K562 (cell line): ENCODE data around the gene FOCAD. TPM values are rescaled to one million over a fixed set of nuclear protein-coding genes. Genes with fewer than 3 reads are reported as not detected.

ENCODE experiments used
- ATAC-seq: fragments of 200-7000 bp; cut with Tn5 transposase; 3 replicates; pipeline ENCODE4 v1.9.1; 2020; ENCODE audit warnings: moderate library complexity
- BruUV-seq: library from RNA; stranded (reverse); fragments of 400-500 nt; replicated peaks from 2 replicates; lab custom pipeline; 2021; lab: Mats Ljungman, UMichigan
- CTCF ChIA-PET: fragments of 300-600 bp; formaldehyde crosslinking; extraction: SDS; loops from one replicate; lab custom pipeline; 2021; ENCODE audit warnings: low intra/inter-chr PET ratio; lab: Yijun Ruan, JAX
- POLR2A ChIA-PET: fragments of 300-600, 350-650 bp; sonication (Branson Sonifier 250); formaldehyde crosslinking; extraction: SDS; loops from one replicate; lab custom pipeline; 2021; ENCODE audit warnings: antibody characterized with exemption, inconsistent platforms; lab: Yijun Ruan, JAX
- DNase-seq, 4 experiments: peaks; one replicate each; pipeline versions ENCODE4 v3.0.0 to v3.0.0-alpha.2; 2011 to 2018; ENCODE audit warnings: low spot score in 3 of 4, mixed read lengths in 3 of 4; ENCODE audit errors: extremely low read depth in 1 of 4
- FAIRE-seq: peaks from 2 replicates; lab custom pipeline; 2011; peaks lifted over from hg19 to GRCh38; lab: Jason Lieb, UNC
- H2AFZ ChIP-seq: 2 replicates; pipeline ENCODE4 v1.6.0; 2011; ENCODE audit warnings: low read depth, low read length, control low read depth, inconsistent platforms
- H3K27ac ChIP-seq: fragments of 200-600 bp; 3 replicates; pipeline ENCODE4 v1.8.0; 2011; ENCODE audit warnings: low read depth, mild to moderate bottlenecking, control low read depth, inconsistent platforms, low read length, moderate library complexity, mixed read lengths; ENCODE audit errors: extremely low read depth
- H3K27me3 ChIP-seq, 2 experiments: fragments of 300-600 bp in 1 of 2; 2 replicates in 1 of 2; 3 replicates in 1 of 2; pipeline versions ENCODE4 v1.6.0 to v1.8.0; 2011; ENCODE audit warnings: inconsistent platforms in 2 of 2, low read length in 2 of 2, mild to moderate bottlenecking in 1 of 2, mixed read lengths in 1 of 2, moderate library complexity in 1 of 2; ENCODE audit not compliant: control insufficient read depth in 2 of 2, insufficient read depth in 2 of 2
- H3K36me3 ChIP-seq: fragments of 300-600 bp; 3 replicates; pipeline ENCODE4 v1.8.0; 2011; ENCODE audit warnings: mild to moderate bottlenecking, low read length, inconsistent platforms; ENCODE audit not compliant: control insufficient read depth, insufficient read depth
- H3K4me1 ChIP-seq, 2 experiments: fragments of 200-600 bp in 1 of 2; replicated peaks in 1 of 2; 2 replicates in 1 of 2; 3 replicates in 1 of 2; pipeline versions ENCODE4 v1.5.1 to v1.8.0; 2011; ENCODE audit warnings: inconsistent platforms in 2 of 2, low read length in 2 of 2, mild to moderate bottlenecking in 1 of 2, mixed read lengths in 1 of 2, moderate library complexity in 1 of 2; ENCODE audit not compliant: control insufficient read depth in 2 of 2, insufficient read depth in 2 of 2
- H3K4me2 ChIP-seq: 2 replicates; pipeline ENCODE4 v1.6.1; 2011; ENCODE audit warnings: low read length, control low read depth, inconsistent platforms, mixed read lengths; ENCODE audit not compliant: insufficient read depth
- H3K4me3 ChIP-seq: fragments of 200-600 bp; sonication (generic), shearing (Covaris generic); 2 replicates; pipeline ENCODE4 v1.5.1; 2016; ENCODE audit warnings: control low read depth, inconsistent platforms
- H3K79me2 ChIP-seq: fragments of 200-600 bp; 3 replicates; pipeline ENCODE4 v1.8.0; 2011; ENCODE audit warnings: low read length, inconsistent platforms; ENCODE audit not compliant: control insufficient read depth, insufficient read depth
- H3K9ac ChIP-seq, 2 experiments: 2 replicates each; pipeline versions ENCODE4 v1.6.0 to v1.6.1; 2011; ENCODE audit warnings: low read depth in 2 of 2, low read length in 2 of 2, control low read depth in 1 of 2, inconsistent platforms in 1 of 2, mild to moderate bottlenecking in 1 of 2, mixed read lengths in 1 of 2; ENCODE audit not compliant: insufficient read depth in 1 of 2
- H3K9me1 ChIP-seq: one replicate; pipeline ENCODE4 v1.6.0; 2011; ENCODE audit warnings: inconsistent platforms, mild to moderate bottlenecking, low read length, moderate library complexity; ENCODE audit not compliant: control insufficient read depth, insufficient read depth
- H3K9me3 ChIP-seq: replicated peaks from 2 replicates; pipeline ENCODE4 v1.5.1; 2011; ENCODE audit warnings: low read depth, low read length, inconsistent platforms; ENCODE audit not compliant: control insufficient read depth, insufficient read depth
- H4K20me1 ChIP-seq: replicated peaks from 2 replicates; pipeline ENCODE4 v1.6.1; 2011; ENCODE audit warnings: low read length, inconsistent platforms, mixed read lengths; ENCODE audit not compliant: control insufficient read depth, insufficient read depth
- POU5F1 ChIP-seq: fragments of 150-350 bp; IDR thresholded peaks from 2 replicates; pipeline ENCODE4 v1.6.1; 2014; ENCODE audit warnings: borderline replicate concordance, low read length, low read depth, mild to moderate bottlenecking; ENCODE audit not compliant: partially characterized antibody
- RUNX1 ChIP-seq: sonication (generic); IDR thresholded peaks from 2 replicates; pipeline ENCODE4 v1.6.1; 2016; ENCODE audit warnings: antibody characterized with exemption, low read depth
- SIN3A ChIP-seq, 2 experiments: fragments of 150-350 bp in 1 of 2; IDR thresholded peaks; 2 replicates each; pipeline ENCODE4 v1.6.1; 2011 to 2016; ENCODE audit warnings: borderline replicate concordance in 2 of 2, low read depth in 2 of 2, low read length in 2 of 2, mild to moderate bottlenecking in 2 of 2, moderate library complexity in 2 of 2; ENCODE audit not compliant: control insufficient read depth in 1 of 2
- ZNF41 ChIP-seq: fragments of 250-450 bp; sonication (Bioruptor Pico); conservative IDR thresholded peaks from 2 replicates; pipeline ENCODE4 v1.4.0; 2020; ENCODE audit warnings: mild to moderate bottlenecking
- WGBS: fragments of 100-300 bp; shearing (Covaris generic); methylation state at CpG from one replicate; pipeline ENCODE4 v1.1.6; 2016; ENCODE audit warnings: low coverage, mixed read lengths; ENCODE audit not compliant: insufficient coverage; ENCODE audit errors: missing lambda C conversion rate; 5-methylcytosine and 5-hydroxymethylcytosine counted together
- in situ Hi-C: fragments of 300-500 bp; cut with MboI; formaldehyde crosslinking; loops from 4 replicates; pipeline ENCODE4 v1.15.0; 2018; ENCODE audit warnings: inconsistent platforms, mixed read lengths
- intact Hi-C: fragments of 100-400 bp; cut with micrococcal nuclease; formaldehyde crosslinking; loops from 2 replicates; pipeline ENCODE4 v1.14.2; 2022
- polyA plus RNA-seq, 8 experiments: library from polyadenylated mRNA; depleted of rRNA in 4 of 8; stranded (reverse) in 5 of 8; unstranded in 3 of 8; fragments of >200 nt; fragmentation: Nextera tagmentation in 2 of 8; fragmentation: Illumina TruSeq in 1 of 8; extraction: Ambion mirVana in 2 of 8; extraction: Trizol in 1 of 8; gene quantifications; 2 replicates each; pipeline versions ENCODE4 v1.2.1 to v1.2.3, GENCODE V29; 2011 to 2014; ENCODE audit warnings: inconsistent platforms in 1 of 8, missing spikeins in 1 of 8
- total RNA-seq, 7 experiments: library from RNA; depleted of rRNA in 6 of 7; stranded (reverse); fragments of >200 nt in 6 of 7; fragmentation: Illumina TruSeq in 2 of 7; extraction: Trizol in 2 of 7; gene quantifications; 2 replicates each; pipeline versions ENCODE4 v1.2.1 to v1.2.3, GENCODE V29; 2011 to 2021; ENCODE audit warnings: low replicate concordance in 1 of 7
- TF ChIP-seq, protein P1 (sequence below): fragments of 250-450 bp; sonication (Bioruptor Pico); IDR thresholded peaks from 2 replicates; pipeline ENCODE4 v1.5.0; 2022; ENCODE audit warnings: mild to moderate bottlenecking
- TF ChIP-seq, protein P2 (sequence below): fragments of 200-800 bp; sonication (Bioruptor generic); IDR thresholded peaks from 2 replicates; pipeline ENCODE4 v1.6.1; 2017; ENCODE audit warnings: missing genetic modification characterization, missing compliant biosample characterization
- TF ChIP-seq, protein P3 (sequence below): sonication (generic); formaldehyde crosslinking; IDR thresholded peaks from 2 replicates; pipeline ENCODE4 v1.8.1; 2023; ENCODE audit warnings: mild to moderate bottlenecking, missing genetic modification reagents

The FOCAD gene
- total and polyA plus RNA-seq, 9 of the 15 experiments (the other 6 are each of a cell fraction or from before 2014, with no cell fraction given) = 0.13 to 2.4 (median 1.6) TPM

- no peak for DNase-seq
- H3K27me3 ChIP-seq = no peaks in the 10 kb centered on the region
- no peak overlapping the region for H3K4me3 ChIP-seq
- H4K20me1 ChIP-seq = no peaks in the 10 kb centered on the region
- no peaks in the 10 kb centered on the region for H3K4me1 ChIP-seq
- no peaks in the 10 kb centered on the region for H3K9me1 ChIP-seq
- H3K36me3 ChIP-seq = no peaks in the 10 kb centered on the region
- no peak for FAIRE-seq
- H3K4me2 ChIP-seq = no peak overlapping the region
- in situ Hi-C loops = no loop called here
- no peaks in the 10 kb centered on the region for H3K9me3 ChIP-seq
- no peak for ATAC-seq
- intact Hi-C loops = no loop called here
- no TSS peak for BruUV-seq
- no peak overlapping the region for H3K27ac ChIP-seq
- H3K79me2 ChIP-seq = no peaks in the 10 kb centered on the region
- ChIA-PET CTCF (no interaction called here), POLR2A (no interaction called here)
- no peak for TF ChIP-seq RUNX1
- no CpG with 5 or more reads among the region's 3 CpGs for WGBS
- H3K9ac ChIP-seq = no peak overlapping the region
- H2AFZ ChIP-seq = no peak overlapping the region
These were observed 147.0 kb downstream of the FOCAD start for GRCh38 chr9:20831028-20831427.

GRCh38 chr9:20832775-20833174 is 148.7 kb downstream of the FOCAD start:
- POLR2A ChIA-PET = no interaction called here
- no peaks in the 10 kb centered on the region for H3K27me3 ChIP-seq
- no peak for FAIRE-seq
- no peaks in the 10 kb centered on the region for H3K79me2 ChIP-seq
- no peak for DNase-seq
- H2AFZ ChIP-seq = no peak overlapping the region
- intact Hi-C loops = no loop called here
- no CpG with 5 or more reads among the region's 2 CpGs for WGBS
- H3K9me3 ChIP-seq = no peaks in the 10 kb centered on the region
- H3K27ac ChIP-seq = no peak overlapping the region
- BruUV-seq = no TSS peak
- no peak overlapping the region for H3K4me2 ChIP-seq
- no peak for ATAC-seq
- no peaks in the 10 kb centered on the region for H3K36me3 ChIP-seq
- H4K20me1 ChIP-seq = no peaks in the 10 kb centered on the region
- H3K9me1 ChIP-seq = no peaks in the 10 kb centered on the region
- no peak overlapping the region for H3K9ac ChIP-seq
- in situ Hi-C loops = no loop called here
- H3K4me3 ChIP-seq = no peak overlapping the region
- CTCF ChIA-PET = no interaction called here
- no peaks in the 10 kb centered on the region for H3K4me1 ChIP-seq
- TF ChIP-seq POU5F1 (no peak), SIN3A (IDR thresholded peaks at IDR 0.05; ENCODE audit: borderline replicate concordance in 2 of 2, control insufficient read depth in 1 of 2, low read depth in 2 of 2, low read length in 2 of 2) (no peak), ZNF41 (CRISPR knock-in tag) (no peak)
- TF ChIP-seq, protein P1, sequence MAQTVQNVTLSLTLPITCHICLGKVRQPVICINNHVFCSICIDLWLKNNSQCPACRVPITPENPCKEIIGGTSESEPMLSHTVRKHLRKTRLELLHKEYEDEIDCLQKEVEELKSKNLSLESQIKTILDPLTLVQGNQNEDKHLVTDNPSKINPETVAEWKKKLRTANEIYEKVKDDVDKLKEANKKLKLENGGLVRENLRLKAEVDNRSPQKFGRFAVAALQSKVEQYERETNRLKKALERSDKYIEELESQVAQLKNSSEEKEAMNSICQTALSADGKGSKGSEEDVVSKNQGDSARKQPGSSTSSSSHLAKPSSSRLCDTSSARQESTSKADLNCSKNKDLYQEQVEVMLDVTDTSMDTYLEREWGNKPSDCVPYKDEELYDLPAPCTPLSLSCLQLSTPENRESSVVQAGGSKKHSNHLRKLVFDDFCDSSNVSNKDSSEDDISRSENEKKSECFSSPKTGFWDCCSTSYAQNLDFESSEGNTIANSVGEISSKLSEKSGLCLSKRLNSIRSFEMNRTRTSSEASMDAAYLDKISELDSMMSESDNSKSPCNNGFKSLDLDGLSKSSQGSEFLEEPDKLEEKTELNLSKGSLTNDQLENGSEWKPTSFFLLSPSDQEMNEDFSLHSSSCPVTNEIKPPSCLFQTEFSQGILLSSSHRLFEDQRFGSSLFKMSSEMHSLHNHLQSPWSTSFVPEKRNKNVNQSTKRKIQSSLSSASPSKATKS = no peak
- TF ChIP-seq, protein P2, sequence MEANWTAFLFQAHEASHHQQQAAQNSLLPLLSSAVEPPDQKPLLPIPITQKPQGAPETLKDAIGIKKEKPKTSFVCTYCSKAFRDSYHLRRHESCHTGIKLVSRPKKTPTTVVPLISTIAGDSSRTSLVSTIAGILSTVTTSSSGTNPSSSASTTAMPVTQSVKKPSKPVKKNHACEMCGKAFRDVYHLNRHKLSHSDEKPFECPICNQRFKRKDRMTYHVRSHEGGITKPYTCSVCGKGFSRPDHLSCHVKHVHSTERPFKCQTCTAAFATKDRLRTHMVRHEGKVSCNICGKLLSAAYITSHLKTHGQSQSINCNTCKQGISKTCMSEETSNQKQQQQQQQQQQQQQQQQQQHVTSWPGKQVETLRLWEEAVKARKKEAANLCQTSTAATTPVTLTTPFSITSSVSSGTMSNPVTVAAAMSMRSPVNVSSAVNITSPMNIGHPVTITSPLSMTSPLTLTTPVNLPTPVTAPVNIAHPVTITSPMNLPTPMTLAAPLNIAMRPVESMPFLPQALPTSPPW (CRISPR knock-in tag) = no peak
- TF ChIP-seq, protein P3, sequence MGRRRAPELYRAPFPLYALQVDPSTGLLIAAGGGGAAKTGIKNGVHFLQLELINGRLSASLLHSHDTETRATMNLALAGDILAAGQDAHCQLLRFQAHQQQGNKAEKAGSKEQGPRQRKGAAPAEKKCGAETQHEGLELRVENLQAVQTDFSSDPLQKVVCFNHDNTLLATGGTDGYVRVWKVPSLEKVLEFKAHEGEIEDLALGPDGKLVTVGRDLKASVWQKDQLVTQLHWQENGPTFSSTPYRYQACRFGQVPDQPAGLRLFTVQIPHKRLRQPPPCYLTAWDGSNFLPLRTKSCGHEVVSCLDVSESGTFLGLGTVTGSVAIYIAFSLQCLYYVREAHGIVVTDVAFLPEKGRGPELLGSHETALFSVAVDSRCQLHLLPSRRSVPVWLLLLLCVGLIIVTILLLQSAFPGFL (CRISPR knock-in tag) = no peak
